Uterus (tissue), 4 donors: Measurements from ENCODE around the gene POMT2. TPM values are rescaled to one million over a fixed set of nuclear protein-coding genes. Genes with fewer than 3 reads are reported as not detected.

Experiments
- DNase-seq, 2 donors: peaks; one replicate each; pipeline ENCODE4 v3.0.0-alpha.2; 2019 to 2020
- H3K27ac ChIP-seq, 2 donors: fragments of 200-600 bp; sonication (generic); 1 replicate in 1 of 2; 2 replicates in 1 of 2; pipeline ENCODE4 v1.5.1; 2016 to 2018
- H3K27me3 ChIP-seq, 2 donors: fragments of 200-600 bp; sonication (generic); one replicate each; pipeline ENCODE4 v1.5.1; 2018 to 2019; ENCODE audit warnings: control low read depth in 1 of 2
- H3K36me3 ChIP-seq, 2 donors: fragments of 200-600 bp; sonication (generic); one replicate each; pipeline ENCODE4 v1.5.1; 2019; ENCODE audit warnings: control low read depth in 1 of 2
- H3K4me1 ChIP-seq, 2 donors: fragments of 200-600 bp; sonication (generic); one replicate each; pipeline ENCODE4 v1.5.1; 2018 to 2019; ENCODE audit warnings: control low read depth in 1 of 2
- H3K4me3 ChIP-seq, 2 donors: fragments of 200-600 bp; sonication (generic); 1 replicate in 1 of 2; 2 replicates in 1 of 2; pipeline ENCODE4 v1.5.1; 2018 to 2019; ENCODE audit warnings: mild to moderate bottlenecking in 1 of 2
- H3K9me3 ChIP-seq, 2 donors: fragments of 200-600 bp; sonication (generic); one replicate each; pipeline ENCODE4 v1.5.1; 2019; ENCODE audit warnings: control low read depth in 1 of 2
- POLR2A ChIP-seq, 2 donors: fragments of 450-650 bp; IDR thresholded peaks; one replicate each; pipeline ENCODE4 v1.6.1; 2016; ENCODE audit warnings: antibody characterized with exemption in 2 of 2, mild to moderate bottlenecking in 1 of 2, moderate library complexity in 1 of 2
- intact Hi-C: fragments of 100-400 bp; cut with DNase I; formaldehyde crosslinking; loops from one replicate; pipeline ENCODE4 v1.15.1; 2023; ENCODE audit warnings: low total_unique reads
- total RNA-seq, 4 donors: library from RNA; depleted of rRNA in 3 of 4; stranded (reverse); fragments of >200 nt in 3 of 4; gene quantifications; one replicate each; pipeline versions ENCODE4 v1.1.0 to v1.2.4, GENCODE V29; 2014 to 2023
- TF ChIP-seq, protein P1 (sequence below), 4 experiments: fragments of 200-600 bp in 2 of 4; fragments of 450-650 bp in 2 of 4; sonication (generic) in 2 of 4; IDR thresholded peaks; one replicate each; pipeline ENCODE4 v1.5.1; 2016 to 2019; ENCODE audit warnings: antibody characterized with exemption in 4 of 4, mild to moderate bottlenecking in 2 of 4, moderate library complexity in 1 of 4
- donor health status: DM: yes; HTN: yes; CAD: no.

Gene POMT2
- total RNA-seq, 4 donors from 2014 or later, result 2.1 to 72.2 (median 27.9) TPM

GRCh38 chr14:77325746-77326094 is 5.0 kb upstream of the POMT2 start:
- Histone ChIP-seq H3K27ac (no peak overlapping the region), H3K4me1 (no peaks in the 10 kb centered on the region), H3K27me3 (no peaks in the 10 kb centered on the region), H3K36me3 (no peaks in the 10 kb centered on the region), H3K9me3 (no peaks in the 10 kb centered on the region), H3K4me3 (no peak overlapping the region)
- DNase-seq, result no peak
- TF ChIP-seq, protein P1, sequence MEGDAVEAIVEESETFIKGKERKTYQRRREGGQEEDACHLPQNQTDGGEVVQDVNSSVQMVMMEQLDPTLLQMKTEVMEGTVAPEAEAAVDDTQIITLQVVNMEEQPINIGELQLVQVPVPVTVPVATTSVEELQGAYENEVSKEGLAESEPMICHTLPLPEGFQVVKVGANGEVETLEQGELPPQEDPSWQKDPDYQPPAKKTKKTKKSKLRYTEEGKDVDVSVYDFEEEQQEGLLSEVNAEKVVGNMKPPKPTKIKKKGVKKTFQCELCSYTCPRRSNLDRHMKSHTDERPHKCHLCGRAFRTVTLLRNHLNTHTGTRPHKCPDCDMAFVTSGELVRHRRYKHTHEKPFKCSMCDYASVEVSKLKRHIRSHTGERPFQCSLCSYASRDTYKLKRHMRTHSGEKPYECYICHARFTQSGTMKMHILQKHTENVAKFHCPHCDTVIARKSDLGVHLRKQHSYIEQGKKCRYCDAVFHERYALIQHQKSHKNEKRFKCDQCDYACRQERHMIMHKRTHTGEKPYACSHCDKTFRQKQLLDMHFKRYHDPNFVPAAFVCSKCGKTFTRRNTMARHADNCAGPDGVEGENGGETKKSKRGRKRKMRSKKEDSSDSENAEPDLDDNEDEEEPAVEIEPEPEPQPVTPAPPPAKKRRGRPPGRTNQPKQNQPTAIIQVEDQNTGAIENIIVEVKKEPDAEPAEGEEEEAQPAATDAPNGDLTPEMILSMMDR (IDR thresholded peaks at IDR 0.05), result no peak
- TF ChIP-seq POLR2A (IDR thresholded peaks at IDR 0.05), result no peak
- intact Hi-C loops, result no loop called here

DNA sequence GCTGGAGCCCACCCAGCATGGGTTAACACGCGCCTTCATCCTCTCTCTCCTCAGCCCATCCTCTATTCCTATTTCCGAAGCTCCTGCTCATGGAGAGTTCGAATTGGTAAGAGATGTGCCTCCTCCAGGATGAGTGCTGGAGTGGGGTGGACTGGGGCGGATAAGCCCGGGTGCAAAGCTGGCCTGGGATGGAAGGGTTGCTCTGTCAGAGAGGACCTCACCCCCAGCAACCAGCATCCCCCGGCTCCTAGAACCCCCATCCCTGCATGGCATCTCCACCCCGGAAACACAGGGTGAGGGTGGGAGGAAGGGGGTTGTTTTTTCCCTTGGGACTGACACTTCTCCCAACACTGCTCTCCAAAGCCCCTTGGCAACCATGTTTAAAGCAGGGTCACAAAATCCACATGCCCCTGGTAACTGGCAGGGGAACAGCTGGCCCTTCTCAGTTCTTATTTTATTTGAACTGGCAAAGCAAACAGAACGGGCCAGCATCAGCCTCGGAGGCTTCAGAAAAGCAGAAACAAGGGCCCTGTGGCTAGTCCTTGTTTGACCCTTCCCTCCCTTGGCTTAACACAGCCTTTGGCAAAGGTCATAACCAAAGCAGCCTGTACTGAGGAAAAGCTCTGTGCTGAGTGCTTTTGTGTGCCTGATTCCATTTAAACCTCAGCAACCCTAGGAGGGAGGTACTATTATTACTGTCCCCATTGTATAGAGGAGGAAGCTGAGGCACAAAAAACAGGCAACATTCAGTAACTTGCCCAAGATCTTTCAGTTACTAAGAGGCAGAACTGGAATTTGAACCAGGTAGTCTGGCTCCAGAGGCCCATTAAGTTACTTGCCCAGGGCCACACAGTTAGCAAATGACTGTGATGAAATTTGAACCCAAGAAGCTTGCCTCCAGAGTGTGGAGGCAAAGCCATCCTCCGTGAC is 4.4 kb upstream of the POMT2 start:
- DNase-seq, result no peak
- Histone ChIP-seq H3K9me3 (no peaks in the 10 kb centered on the region), H3K4me1 (no peaks in the 10 kb centered on the region), H3K4me3 (no peak overlapping the region), H3K36me3 (no peaks in the 10 kb centered on the region), H3K27me3 (no peaks in the 10 kb centered on the region), H3K27ac (no peak overlapping the region)
- intact Hi-C loops, result no loop called here
- TF ChIP-seq, protein P1 (IDR thresholded peaks at IDR 0.05), result no peak
- no peak for TF ChIP-seq POLR2A (IDR thresholded peaks at IDR 0.05)

DNA sequence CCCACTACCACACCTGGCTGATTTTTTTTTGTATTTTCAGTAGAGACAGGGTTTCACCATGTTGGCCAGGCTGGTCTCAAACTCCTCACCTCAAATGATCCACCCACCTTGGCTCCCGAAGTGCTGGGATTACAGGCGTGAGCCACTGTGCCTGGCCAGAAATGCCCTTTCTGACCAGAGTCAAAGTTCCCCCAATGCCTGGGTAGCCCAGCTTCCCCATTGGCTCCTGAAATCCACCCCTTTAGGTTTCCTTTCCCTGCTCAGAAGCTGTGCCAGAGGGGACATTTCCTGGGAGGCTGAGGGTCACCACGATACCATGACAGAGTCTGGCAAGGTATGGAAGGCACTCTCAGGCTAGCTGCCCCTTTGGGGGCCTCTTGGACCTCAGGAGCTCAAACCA is 3.6 kb upstream of the POMT2 start:
- Histone ChIP-seq H3K27me3 (no peaks in the 10 kb centered on the region), H3K4me1 (peaks cover 3% of the 10 kb centered on the region in 2 donors), H3K27ac (no peak overlapping the region), H3K9me3 (no peaks in the 10 kb centered on the region), H3K4me3 (no peak overlapping the region), H3K36me3 (no peaks in the 10 kb centered on the region)
- intact Hi-C loops, result no loop called here
- no peak for DNase-seq
- TF ChIP-seq, protein P1 (IDR thresholded peaks at IDR 0.05), result no peak
- TF ChIP-seq POLR2A (IDR thresholded peaks at IDR 0.05), result no peak

GRCh38 chr14:77323571-77323970 is 2.9 kb upstream of the POMT2 start:
- H3K36me3 ChIP-seq, result no peaks in the 10 kb centered on the region
- DNase-seq, result no peak
- TF ChIP-seq POLR2A (IDR thresholded peaks at IDR 0.05), result no peak
- TF ChIP-seq, protein P1 (IDR thresholded peaks at IDR 0.05), result no peak
- no peaks in the 10 kb centered on the region for H3K27me3 ChIP-seq
- no peak overlapping the region for H3K27ac ChIP-seq
- no peaks in the 10 kb centered on the region for H3K9me3 ChIP-seq
- peaks cover 3% of the 10 kb centered on the region in 2 donors for H3K4me1 ChIP-seq
- intact Hi-C loops, result no loop called here
- H3K4me3 ChIP-seq, result no peak overlapping the region

- intact Hi-C loops, result no loop called here
- no peaks in the 10 kb centered on the region for H3K36me3 ChIP-seq
- DNase-seq, result no peak
These were observed 2.3 kb upstream of the POMT2 start for GRCh38 chr14:77322951-77323350.

More at GRCh38 chr14:77322951-77323350, 2.3 kb upstream of the POMT2 start:
- peak overlapping the region in 1 of 2 donors; percentile 98 for H3K27ac ChIP-seq
- H3K4me1 ChIP-seq, result peaks cover 3% of the 10 kb centered on the region in 2 donors
- no peak for TF ChIP-seq POLR2A (IDR thresholded peaks at IDR 0.05)
- TF ChIP-seq, protein P1 (IDR thresholded peaks at IDR 0.05), result no peak
- no peaks in the 10 kb centered on the region for H3K9me3 ChIP-seq
- no peak overlapping the region for H3K4me3 ChIP-seq
- H3K27me3 ChIP-seq, result no peaks in the 10 kb centered on the region
